Measurements from ENCODE around the gene TNIP2.
"Not testable (repeated sequence)": the region's sequence is repeated elsewhere in the genome, so short reads cannot be mapped to it uniquely, and the experiment has no call there.

TNIP2 gene

DNA sequence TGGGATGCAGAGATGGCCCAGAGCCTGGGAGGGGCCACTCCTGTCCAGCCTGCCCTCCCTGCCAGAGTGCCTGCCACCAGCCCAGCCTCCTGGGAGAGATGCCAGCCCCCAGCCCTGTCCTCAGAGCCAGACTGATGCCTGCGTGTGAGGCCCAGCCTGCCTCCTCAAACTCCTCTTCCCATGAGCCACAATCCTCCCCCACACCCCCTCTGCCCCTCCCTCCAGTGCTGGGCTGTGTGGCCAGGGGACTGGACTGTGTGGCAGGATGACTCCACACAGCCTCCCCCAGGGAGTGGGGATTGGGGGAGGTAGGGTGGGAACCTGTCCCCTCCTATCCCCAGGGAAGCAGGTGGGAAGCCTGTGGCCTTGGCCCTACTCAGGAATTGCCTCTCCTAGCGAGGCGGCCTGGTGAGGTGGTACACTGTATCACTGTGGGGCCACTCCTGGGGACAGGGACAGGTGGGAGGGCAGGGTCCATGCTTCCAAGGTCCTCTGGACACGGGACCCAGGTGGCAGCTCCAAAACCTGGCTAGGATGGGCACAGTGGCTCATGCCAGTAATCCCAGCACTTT, 32.5 kb upstream of the TNIP2 start:
- ATAC-seq (no peak), DNase-seq (no peak)
- no peak overlapping the region for H3K27ac Mint-ChIP-seq
- H3K4me3 Mint-ChIP-seq = no peak overlapping the region
- H3K4me1 Mint-ChIP-seq = peaks cover 61% of the 10 kb centered on the region
- peaks cover 8% of the 10 kb centered on the region for H3K9me3 Mint-ChIP-seq
- H3K27me3 Mint-ChIP-seq = no peaks in the 10 kb centered on the region
- peaks cover 4% of the 10 kb centered on the region for H3K36me3 Mint-ChIP-seq (ENCODE audit: low read depth)

DNA sequence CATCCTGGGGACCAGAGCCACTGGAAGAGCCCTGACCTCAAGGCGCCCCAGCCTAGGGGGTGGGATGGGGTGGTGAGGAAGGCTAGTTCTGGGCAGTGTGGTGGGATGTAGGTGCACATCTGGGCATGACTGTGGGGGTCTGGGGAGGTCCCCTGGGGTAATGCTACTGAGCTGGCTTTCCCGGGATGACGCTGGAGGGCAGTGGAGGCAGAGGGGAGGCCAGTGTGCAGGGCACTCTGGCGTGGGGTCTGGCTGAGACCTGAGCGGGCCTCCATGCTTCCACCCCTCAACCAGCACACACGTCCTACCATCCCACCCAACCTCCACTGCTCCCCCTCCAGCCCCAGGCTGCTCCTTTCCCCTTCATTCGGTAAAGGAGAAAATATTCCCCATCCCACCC, 32.0 kb upstream of the TNIP2 start:
- H3K36me3 Mint-ChIP-seq (ENCODE audit: low read depth) = peaks cover 4% of the 10 kb centered on the region
- ATAC-seq (no peak), DNase-seq (no peak)
- no peaks in the 10 kb centered on the region for H3K27me3 Mint-ChIP-seq
- H3K4me3 Mint-ChIP-seq = no peak overlapping the region
- peaks cover 60% of the 10 kb centered on the region for H3K4me1 Mint-ChIP-seq
- peaks cover 11% of the 10 kb centered on the region for H3K9me3 Mint-ChIP-seq
- H3K27ac Mint-ChIP-seq = peak overlapping the region; percentile 92

DNA sequence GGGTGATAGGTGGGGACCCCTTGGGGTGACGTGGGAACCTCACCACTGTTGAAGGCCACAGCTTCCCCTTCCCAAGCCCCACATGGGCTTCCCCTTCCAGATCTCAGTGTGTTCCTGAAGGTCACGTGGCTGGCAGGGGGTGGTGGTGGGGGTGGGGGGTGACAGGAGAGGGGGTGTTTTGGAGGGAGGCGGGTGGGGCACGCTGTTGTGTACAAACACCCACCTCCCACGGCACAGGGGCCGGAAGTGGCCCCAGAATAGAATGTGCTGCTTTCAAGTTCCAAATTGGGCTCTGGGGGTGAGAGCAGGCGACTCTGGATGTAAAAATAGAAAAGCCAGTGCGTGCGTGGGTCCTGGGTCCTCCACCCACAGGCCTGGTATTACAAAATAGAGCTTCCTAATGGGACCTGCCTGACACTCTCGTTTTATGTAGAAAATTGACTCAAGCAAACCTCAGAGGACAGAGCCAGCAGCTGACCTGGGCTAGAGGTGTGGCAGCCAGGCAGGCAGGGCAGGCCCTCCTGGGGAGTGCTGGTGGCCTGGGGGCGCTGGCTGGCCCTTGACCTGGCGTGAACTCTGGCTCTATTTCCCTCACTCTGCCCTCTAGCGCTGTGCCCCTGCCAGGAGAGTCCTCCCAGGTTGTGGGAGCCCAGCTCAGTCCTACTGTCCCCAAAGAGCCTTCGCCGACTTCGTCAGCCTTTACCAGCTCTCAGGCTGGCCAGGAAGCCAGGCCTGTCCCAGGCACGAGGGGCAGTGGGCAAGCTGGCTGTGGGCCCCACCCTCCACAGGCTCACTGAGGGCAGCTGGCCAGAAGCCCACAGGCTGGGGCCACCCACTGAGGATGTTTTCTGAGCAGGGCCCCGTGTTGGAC, 31.3 kb upstream of the TNIP2 start:
- Mint-ChIP-seq H3K4me3 (no peak overlapping the region), H3K9me3 (peaks cover 17% of the 10 kb centered on the region), H3K36me3 (ENCODE audit: low read depth) (peaks cover 4% of the 10 kb centered on the region), H3K27ac (peak overlapping the region; percentile 92), H3K27me3 (no peaks in the 10 kb centered on the region), H3K4me1 (peaks cover 60% of the 10 kb centered on the region)
- ATAC-seq = peak; percentile 27
- peak; percentile 66 for DNase-seq

DNA sequence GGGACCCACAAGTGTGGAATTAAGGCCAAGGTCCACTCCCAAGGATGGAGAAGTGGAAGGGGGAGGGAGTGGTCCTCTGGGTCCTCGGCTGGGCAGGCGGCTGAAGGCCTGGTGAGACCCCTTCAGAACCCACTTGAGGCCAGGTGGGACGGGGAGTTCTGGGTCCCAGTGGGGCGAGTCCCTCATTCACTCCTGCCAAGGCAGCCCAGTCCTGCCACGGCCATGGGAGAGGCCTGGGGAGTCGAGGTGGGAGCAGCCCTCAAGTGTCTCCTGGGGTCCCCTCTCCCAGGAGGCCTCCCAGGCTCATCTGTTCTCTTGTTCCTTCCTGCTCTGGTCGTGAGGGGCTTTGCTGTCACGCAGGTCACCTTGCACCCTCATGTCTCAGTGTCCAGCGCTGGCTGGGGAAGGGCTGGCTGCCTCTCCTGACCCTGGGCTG, 30.7 kb upstream of the TNIP2 start:
- H3K27ac Mint-ChIP-seq = peak overlapping the region; percentile 92
- peaks cover 4% of the 10 kb centered on the region for H3K36me3 Mint-ChIP-seq (ENCODE audit: low read depth)
- no peaks in the 10 kb centered on the region for H3K27me3 Mint-ChIP-seq
- ATAC-seq (peak; percentile 3), DNase-seq (no peak)
- H3K4me1 Mint-ChIP-seq = peaks cover 55% of the 10 kb centered on the region
- peaks cover 21% of the 10 kb centered on the region for H3K9me3 Mint-ChIP-seq
- H3K4me3 Mint-ChIP-seq = no peak overlapping the region

DNA sequence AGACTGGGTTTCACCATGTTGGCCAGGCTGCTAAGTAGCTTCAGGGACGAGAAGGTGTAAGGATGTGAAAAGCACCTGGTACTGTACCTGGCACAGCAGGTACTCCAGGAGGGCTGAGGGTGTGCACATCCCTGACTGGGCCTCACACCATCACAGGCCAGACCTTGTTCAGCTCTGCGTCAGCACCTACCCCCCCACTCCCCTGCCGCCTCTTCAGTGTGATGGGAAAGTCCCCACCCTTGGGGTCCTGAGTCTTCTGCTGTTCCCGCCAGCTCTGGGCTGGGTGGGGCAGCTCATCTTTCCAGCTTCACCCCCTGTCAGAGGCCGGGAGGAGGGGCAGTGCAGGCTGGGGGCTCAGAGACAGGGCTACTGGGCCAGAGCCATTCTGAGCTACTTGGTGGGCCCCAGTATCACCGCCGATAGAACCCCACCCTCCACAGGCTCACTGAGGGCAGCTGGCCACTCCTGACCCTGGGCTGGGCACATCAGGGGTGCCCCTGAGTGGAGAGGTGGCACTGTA, 30.1 kb upstream of the TNIP2 start:
- H3K36me3 Mint-ChIP-seq (ENCODE audit: low read depth) = peaks cover 4% of the 10 kb centered on the region
- ATAC-seq (peak; percentile 80), DNase-seq (peak; percentile 75)
- peaks cover 55% of the 10 kb centered on the region for H3K4me1 Mint-ChIP-seq
- no peak overlapping the region for H3K4me3 Mint-ChIP-seq
- peak overlapping the region; percentile 92 for H3K27ac Mint-ChIP-seq
- H3K9me3 Mint-ChIP-seq = peaks cover 22% of the 10 kb centered on the region
- H3K27me3 Mint-ChIP-seq = no peaks in the 10 kb centered on the region

DNA sequence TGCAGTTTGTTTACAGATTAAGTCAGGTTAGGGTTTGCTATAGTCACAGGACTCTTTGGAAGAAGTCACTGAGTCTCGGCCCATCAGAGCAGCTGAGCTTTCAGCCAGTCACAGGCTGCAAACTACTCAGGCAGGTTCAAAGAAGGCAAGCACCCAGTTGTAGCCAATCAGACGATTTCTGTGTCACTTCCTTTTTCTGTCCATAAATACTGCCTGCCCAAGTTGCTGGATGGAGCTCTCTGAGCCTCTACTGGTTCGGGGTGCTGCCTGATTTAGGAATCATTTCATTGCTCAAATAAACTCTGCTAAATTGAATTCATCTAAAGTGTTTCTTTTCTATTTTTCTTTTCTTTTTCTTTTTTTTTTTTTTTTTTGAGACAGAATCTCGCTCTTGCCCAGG, 29.5 kb upstream of the TNIP2 start:
- DNase-seq (no peak), ATAC-seq (peak; percentile 34)
- Mint-ChIP-seq H3K27me3 (no peaks in the 10 kb centered on the region), H3K9me3 (peaks cover 22% of the 10 kb centered on the region), H3K36me3 (ENCODE audit: low read depth) (peaks cover 6% of the 10 kb centered on the region), H3K4me1 (peaks cover 54% of the 10 kb centered on the region), H3K4me3 (no peak overlapping the region), H3K27ac (peak overlapping the region; percentile 92)

DNA sequence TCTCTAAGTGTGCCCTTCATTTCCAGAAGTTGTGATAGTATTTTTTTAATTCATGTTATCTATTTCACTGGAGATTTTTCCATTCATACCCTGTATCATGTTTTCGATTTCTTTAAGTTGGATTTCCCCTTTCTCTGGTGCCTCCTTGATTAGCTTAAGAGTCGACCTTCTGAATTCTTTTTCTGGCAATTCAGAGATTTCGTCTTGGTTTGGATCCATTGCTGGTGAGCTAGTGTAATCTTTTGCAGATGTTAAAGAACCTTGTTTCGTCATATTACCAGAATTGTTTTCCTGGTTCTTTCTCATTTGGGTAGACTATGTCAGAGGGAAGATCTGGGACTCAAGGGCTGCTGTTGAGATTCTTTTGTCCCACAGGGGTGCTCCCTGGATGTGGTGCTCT, 27.7 kb upstream of the TNIP2 start:
- Mint-ChIP-seq H3K36me3 (ENCODE audit: low read depth) (peaks cover 6% of the 10 kb centered on the region), H3K27me3 (no peaks in the 10 kb centered on the region), H3K4me1 (peaks cover 46% of the 10 kb centered on the region), H3K9me3 (peaks cover 22% of the 10 kb centered on the region), H3K4me3 (no peak overlapping the region), H3K27ac (no peak overlapping the region)
- ATAC-seq = no peak
- DNase-seq = no peak

DNA sequence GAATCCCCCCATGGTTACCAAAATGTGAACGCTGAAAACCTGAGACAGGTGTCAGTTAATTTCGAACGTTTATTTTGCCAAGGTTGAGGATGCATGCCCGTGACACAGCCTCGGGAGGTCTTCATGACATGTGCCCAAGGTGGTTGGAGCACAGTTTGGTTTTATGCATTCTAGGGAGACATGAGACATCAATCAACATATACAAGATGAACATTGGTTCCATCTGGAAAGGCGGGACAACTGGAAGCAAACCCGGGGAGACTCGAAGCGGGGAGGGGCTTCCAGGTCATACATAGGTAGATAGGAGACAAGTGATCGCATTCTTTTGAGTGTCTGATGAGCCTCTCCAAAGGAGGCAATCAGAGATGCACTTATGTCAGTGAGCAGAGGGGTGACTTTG, 25.8 kb upstream of the TNIP2 start:
- H3K27ac Mint-ChIP-seq = no peak overlapping the region
- DNase-seq (no peak), ATAC-seq (no peak)
- peaks cover 29% of the 10 kb centered on the region for H3K4me1 Mint-ChIP-seq
- H3K4me3 Mint-ChIP-seq = no peak overlapping the region
- H3K27me3 Mint-ChIP-seq = no peaks in the 10 kb centered on the region
- H3K9me3 Mint-ChIP-seq = peaks cover 22% of the 10 kb centered on the region
- peaks cover 6% of the 10 kb centered on the region for H3K36me3 Mint-ChIP-seq (ENCODE audit: low read depth)

DNA sequence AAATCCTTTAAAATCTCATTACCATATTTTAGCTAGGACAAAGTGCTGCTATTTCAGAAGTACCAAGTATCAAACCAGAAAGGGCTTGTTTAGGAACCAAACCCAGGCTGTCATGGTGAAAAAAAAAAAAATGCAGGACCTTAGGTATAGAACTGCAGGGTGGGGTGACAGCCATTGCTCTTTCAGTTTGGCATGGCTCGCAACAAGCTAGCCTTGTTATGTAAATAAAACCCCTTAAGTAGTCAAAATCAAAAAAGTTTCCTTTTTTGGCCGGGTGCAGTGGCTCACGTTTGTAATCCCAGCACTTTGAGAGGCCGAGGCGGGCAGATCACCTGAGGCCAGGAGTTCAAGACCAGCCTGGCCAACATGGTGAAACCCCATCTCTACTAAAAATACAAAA, 24.5 kb upstream of the TNIP2 start:
- not testable (repeated sequence) for H3K4me3 Mint-ChIP-seq, ATAC-seq

DNA sequence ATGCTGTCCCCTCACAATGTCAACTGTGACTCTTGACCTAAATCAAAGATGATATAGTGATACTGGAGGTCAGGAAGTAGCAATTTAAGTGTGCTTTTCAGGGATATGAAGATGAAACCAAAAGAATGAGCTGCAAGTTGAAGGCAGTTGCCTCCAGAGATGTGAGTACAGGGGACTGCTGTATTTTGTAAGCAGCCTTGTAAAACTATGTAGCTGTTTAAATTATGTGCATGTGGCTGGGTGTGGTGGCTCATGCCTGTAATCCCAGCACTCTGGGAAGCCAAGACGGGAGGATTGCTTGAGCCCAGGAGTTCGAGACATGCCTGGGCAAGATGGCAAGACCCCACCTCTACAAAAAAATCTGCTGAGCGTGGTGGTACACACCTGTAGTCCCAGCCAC, 15.1 kb upstream of the TNIP2 start:
- ATAC-seq (no peak), DNase-seq (no peak)
- peaks cover 11% of the 10 kb centered on the region for H3K4me1 Mint-ChIP-seq
- peaks cover 15% of the 10 kb centered on the region for H3K9me3 Mint-ChIP-seq
- no peak overlapping the region for H3K27ac Mint-ChIP-seq
- no peak overlapping the region for H3K4me3 Mint-ChIP-seq
- H3K36me3 Mint-ChIP-seq (ENCODE audit: low read depth) = no peaks in the 10 kb centered on the region
- no peaks in the 10 kb centered on the region for H3K27me3 Mint-ChIP-seq

More for the DNA sequence above, 24.5 kb upstream of the TNIP2 start:
- H3K27ac Mint-ChIP-seq; H3K36me3 Mint-ChIP-seq (ENCODE audit: low read depth); DNase-seq; H3K27me3 Mint-ChIP-seq: not testable (repeated sequence)
- Mint-ChIP-seq H3K4me1 (peaks cover 16% of the 10 kb centered on the region), H3K9me3 (peaks cover 22% of the 10 kb centered on the region)

DNA sequence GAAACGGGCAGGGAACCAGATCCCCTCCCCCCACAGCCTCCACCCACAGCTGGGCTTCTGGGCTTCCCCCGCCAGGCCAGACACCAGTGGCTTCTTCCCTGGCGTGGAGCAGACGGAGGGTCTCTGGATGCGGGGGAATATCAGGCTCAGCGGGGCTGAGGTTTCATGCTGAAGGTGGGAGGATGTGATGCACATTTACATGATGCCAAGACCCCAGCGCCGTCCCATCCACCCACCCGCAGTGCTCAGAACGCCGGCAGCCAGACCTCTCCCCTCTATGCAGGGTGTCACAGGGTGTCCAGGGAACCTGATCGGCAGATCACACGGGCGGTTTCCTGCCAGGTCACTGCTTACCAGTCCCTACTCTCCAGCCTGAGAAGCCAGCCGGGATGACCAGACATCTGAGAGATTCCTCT, 12.8 kb upstream of the TNIP2 start:
- Mint-ChIP-seq H3K9me3 (peaks cover 15% of the 10 kb centered on the region), H3K4me1 (peaks cover 18% of the 10 kb centered on the region), H3K36me3 (ENCODE audit: low read depth) (no peaks in the 10 kb centered on the region), H3K27ac (no peak overlapping the region), H3K4me3 (no peak overlapping the region), H3K27me3 (no peaks in the 10 kb centered on the region)
- no peak for DNase-seq
- no peak for ATAC-seq

DNA sequence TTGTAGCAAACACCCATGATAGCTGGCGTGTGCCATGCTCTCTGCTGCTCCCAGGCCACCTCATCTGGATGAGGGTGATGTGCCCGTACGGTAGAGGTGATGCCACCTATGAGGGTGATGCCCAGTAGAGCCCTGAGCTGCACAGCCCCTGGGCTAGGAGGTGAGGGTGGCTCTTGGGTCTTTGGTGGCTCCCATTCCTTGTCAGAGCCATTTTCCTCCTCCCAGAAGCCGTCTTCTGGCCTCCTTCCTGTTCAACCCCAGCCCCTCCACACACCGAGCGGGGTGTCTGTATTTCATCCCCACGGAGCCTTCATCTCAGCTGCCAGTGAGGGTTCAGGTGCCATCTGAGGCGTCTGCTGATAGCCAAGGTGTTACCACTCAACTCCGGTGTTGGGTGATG, 12.0 kb upstream of the TNIP2 start:
- ATAC-seq (no peak), DNase-seq (no peak)
- H3K4me1 Mint-ChIP-seq = peaks cover 18% of the 10 kb centered on the region
- H3K9me3 Mint-ChIP-seq = peaks cover 15% of the 10 kb centered on the region
- no peaks in the 10 kb centered on the region for H3K27me3 Mint-ChIP-seq
- H3K27ac Mint-ChIP-seq = no peak overlapping the region
- no peak overlapping the region for H3K4me3 Mint-ChIP-seq
- no peaks in the 10 kb centered on the region for H3K36me3 Mint-ChIP-seq (ENCODE audit: low read depth)

DNA sequence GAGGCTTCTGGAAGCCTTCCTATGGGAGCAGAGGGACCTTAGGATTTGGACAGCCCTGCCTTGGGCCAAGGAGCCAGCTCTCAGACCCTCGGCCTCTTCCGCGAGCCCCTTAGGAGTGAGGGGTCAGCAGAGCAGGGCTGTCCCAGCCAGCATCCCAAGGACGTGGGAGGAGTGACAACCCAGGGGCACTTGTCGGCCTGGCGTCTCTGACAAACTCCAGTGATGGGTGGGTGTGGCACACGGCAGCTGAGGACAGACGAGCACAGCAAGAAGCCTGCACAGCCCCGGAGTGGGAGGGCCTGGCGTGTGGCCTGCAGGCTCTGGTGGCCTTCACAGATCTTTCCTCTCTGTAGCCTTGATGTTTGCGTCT, 11.6 kb upstream of the TNIP2 start:
- Mint-ChIP-seq H3K4me3 (no peak overlapping the region), H3K27me3 (no peaks in the 10 kb centered on the region), H3K36me3 (ENCODE audit: low read depth) (no peaks in the 10 kb centered on the region), H3K4me1 (peaks cover 18% of the 10 kb centered on the region), H3K9me3 (peaks cover 15% of the 10 kb centered on the region), H3K27ac (no peak overlapping the region)
- no peak for DNase-seq
- no peak for ATAC-seq

DNA sequence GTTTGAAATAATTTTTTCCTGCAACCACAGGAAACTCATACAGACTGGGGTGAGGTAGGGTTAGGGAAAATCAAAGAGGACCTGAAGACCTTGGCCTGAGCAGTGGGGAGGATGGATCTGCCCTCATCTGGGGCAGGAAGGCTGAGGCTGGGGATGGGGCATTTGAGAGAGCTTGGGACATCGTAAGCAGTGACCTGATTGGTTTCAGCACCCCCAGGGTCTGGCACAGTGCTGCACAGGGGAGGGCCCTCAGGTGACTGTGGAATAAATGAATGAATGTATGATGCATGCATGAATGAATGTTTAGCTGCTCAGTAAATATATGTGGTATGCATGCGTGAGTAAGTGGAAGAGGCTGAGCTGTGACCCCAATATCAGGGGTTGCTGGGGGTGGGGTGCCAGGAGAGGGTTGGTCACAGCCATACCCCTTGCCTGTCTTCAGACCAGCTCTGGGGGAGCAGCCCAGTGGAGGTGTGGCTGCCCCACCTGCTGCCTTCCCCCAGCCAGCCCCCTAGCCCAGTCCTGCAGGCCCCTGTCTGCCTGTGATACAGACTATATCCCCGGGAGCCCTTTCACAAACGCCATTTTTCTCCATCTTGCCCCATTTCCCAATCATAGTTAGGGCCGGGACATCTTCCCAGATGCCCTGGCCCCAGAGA, 11.0 kb upstream of the TNIP2 start:
- H3K4me3 Mint-ChIP-seq = no peak overlapping the region
- DNase-seq = no peak
- H3K27me3 Mint-ChIP-seq = no peaks in the 10 kb centered on the region
- no peaks in the 10 kb centered on the region for H3K36me3 Mint-ChIP-seq (ENCODE audit: low read depth)
- H3K27ac Mint-ChIP-seq = no peak overlapping the region
- no peak for ATAC-seq
- peaks cover 18% of the 10 kb centered on the region for H3K4me1 Mint-ChIP-seq
- H3K9me3 Mint-ChIP-seq = peaks cover 15% of the 10 kb centered on the region
